Endothelial cell (in vitro differentiated cells): ENCODE measurements around the gene IL18R1. TPM values are rescaled to one million over a fixed set of nuclear protein-coding genes. Genes with fewer than 3 reads are reported as not detected.

ENCODE experiments used
- DNase-seq: peaks from one replicate; pipeline ENCODE4 v3.0.0; 2021; ENCODE audit warnings: low spot score
- H3K27ac Mint-ChIP-seq: one replicate; pipeline ENCODE4 v1.8.0; 2021; ENCODE audit warnings: mixed read lengths, inconsistent platforms; ENCODE audit not compliant: unreplicated experiment
- H3K27me3 Mint-ChIP-seq: one replicate; pipeline ENCODE4 v1.8.0; 2021; ENCODE audit warnings: mild to moderate bottlenecking, moderate library complexity, mixed read lengths, inconsistent platforms; ENCODE audit not compliant: unreplicated experiment
- H3K36me3 Mint-ChIP-seq: one replicate; pipeline ENCODE4 v1.8.0; 2021; ENCODE audit warnings: mild to moderate bottlenecking, low read depth, mixed read lengths, inconsistent platforms; ENCODE audit not compliant: unreplicated experiment
- H3K4me1 Mint-ChIP-seq: one replicate; pipeline ENCODE4 v1.8.0; 2021; ENCODE audit warnings: mild to moderate bottlenecking, mixed read lengths, inconsistent platforms; ENCODE audit not compliant: unreplicated experiment
- H3K4me3 Mint-ChIP-seq: one replicate; pipeline ENCODE4 v1.8.0; 2021; ENCODE audit warnings: mild to moderate bottlenecking, mixed read lengths, inconsistent platforms; ENCODE audit not compliant: unreplicated experiment
- H3K9me3 Mint-ChIP-seq: one replicate; pipeline ENCODE4 v1.8.0; 2021; ENCODE audit warnings: mixed read lengths, inconsistent platforms; ENCODE audit not compliant: unreplicated experiment
- total RNA-seq: library from RNA; stranded (reverse); fragmentation: NEBNext Ultra II Directional; extraction: Animal tissue kit (Norgen Biotek cat#: 25700); gene quantifications from one replicate; pipeline ENCODE4 v1.2.1, GENCODE V29; 2021; ENCODE audit not compliant: unreplicated experiment
- TF ChIP-seq, protein P1 (sequence below): fragments of 200-600 bp; sonication (generic); IDR thresholded peaks from one replicate; pipeline ENCODE4 v1.5.0; 2021; ENCODE audit warnings: antibody characterized with exemption; ENCODE audit not compliant: unreplicated experiment

The IL18R1 gene
- total RNA-seq, 1 donor from 2014 or later: 0.51 TPM

DNA sequence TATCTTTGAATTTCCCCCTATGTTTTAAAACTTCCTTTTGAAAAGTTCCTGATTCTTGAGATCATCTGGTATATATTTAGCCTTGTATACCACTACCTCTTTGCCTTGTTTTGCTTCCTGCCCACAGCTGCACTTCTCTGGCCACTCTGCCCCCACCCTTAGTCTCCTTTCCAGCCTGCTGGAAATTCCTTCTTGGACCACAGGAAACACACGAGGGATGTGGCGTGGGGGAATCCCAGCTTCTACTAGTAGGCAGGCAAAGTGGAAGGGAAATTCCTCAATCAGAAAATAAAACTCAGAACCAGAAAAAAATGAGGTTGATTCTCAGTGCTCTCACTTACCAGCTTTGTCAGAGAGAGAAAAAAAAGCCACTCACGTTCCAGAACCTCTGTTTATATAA is 80.7 kb downstream of the IL18R1 start:
- TF ChIP-seq, protein P1, sequence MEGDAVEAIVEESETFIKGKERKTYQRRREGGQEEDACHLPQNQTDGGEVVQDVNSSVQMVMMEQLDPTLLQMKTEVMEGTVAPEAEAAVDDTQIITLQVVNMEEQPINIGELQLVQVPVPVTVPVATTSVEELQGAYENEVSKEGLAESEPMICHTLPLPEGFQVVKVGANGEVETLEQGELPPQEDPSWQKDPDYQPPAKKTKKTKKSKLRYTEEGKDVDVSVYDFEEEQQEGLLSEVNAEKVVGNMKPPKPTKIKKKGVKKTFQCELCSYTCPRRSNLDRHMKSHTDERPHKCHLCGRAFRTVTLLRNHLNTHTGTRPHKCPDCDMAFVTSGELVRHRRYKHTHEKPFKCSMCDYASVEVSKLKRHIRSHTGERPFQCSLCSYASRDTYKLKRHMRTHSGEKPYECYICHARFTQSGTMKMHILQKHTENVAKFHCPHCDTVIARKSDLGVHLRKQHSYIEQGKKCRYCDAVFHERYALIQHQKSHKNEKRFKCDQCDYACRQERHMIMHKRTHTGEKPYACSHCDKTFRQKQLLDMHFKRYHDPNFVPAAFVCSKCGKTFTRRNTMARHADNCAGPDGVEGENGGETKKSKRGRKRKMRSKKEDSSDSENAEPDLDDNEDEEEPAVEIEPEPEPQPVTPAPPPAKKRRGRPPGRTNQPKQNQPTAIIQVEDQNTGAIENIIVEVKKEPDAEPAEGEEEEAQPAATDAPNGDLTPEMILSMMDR: no peak
- Mint-ChIP-seq H3K4me1 (peaks cover 6% of the 10 kb centered on the region), H3K27ac (peak overlapping the region; percentile 33), H3K9me3 (no peaks in the 10 kb centered on the region), H3K36me3 (no peaks in the 10 kb centered on the region), H3K27me3 (no peaks in the 10 kb centered on the region), H3K4me3 (no peak overlapping the region)
- DNase-seq: peak; percentile 27

- H3K9me3 Mint-ChIP-seq: no peaks in the 10 kb centered on the region
- H3K36me3 Mint-ChIP-seq: no peaks in the 10 kb centered on the region
- H3K4me3 Mint-ChIP-seq: no peak overlapping the region
- DNase-seq: no peak
- H3K27ac Mint-ChIP-seq: no peak overlapping the region
- no peaks in the 10 kb centered on the region for H3K27me3 Mint-ChIP-seq
- peaks cover 6% of the 10 kb centered on the region for H3K4me1 Mint-ChIP-seq
- TF ChIP-seq, protein P1: no peak
Observed at GRCh38 chr2:102437122-102437521, 81.5 kb downstream of the IL18R1 start.

DNA sequence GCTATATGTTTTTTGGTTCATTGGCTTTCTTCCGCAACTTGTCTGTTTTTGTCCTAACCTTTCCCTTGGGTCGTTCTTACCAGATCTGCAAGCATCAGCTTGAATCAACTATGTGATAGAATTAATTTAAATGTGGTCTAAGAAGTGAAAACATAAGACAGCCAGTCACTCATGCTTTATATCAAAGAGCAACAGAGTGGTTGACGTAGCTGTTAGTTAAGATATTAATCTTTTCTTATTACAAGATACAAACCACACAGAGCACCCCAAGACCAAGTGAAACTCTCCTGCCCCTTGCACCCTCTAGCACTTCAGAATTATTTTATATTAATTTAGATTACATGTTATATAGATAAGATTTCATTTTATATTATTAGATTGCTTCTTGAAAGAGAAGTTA is 82.5 kb downstream of the IL18R1 start:
- peaks cover 6% of the 10 kb centered on the region for H3K4me1 Mint-ChIP-seq
- no peaks in the 10 kb centered on the region for H3K27me3 Mint-ChIP-seq
- no peak overlapping the region for H3K4me3 Mint-ChIP-seq
- no peaks in the 10 kb centered on the region for H3K9me3 Mint-ChIP-seq
- no peaks in the 10 kb centered on the region for H3K36me3 Mint-ChIP-seq
- H3K27ac Mint-ChIP-seq: no peak overlapping the region
- TF ChIP-seq, protein P1: no peak
- no peak for DNase-seq

GRCh38 chr2:102438578-102438977 is 83.0 kb downstream of the IL18R1 start:
- Mint-ChIP-seq H3K4me1 (peaks cover 6% of the 10 kb centered on the region), H3K9me3 (no peaks in the 10 kb centered on the region), H3K4me3 (no peak overlapping the region), H3K36me3 (no peaks in the 10 kb centered on the region), H3K27me3 (no peaks in the 10 kb centered on the region), H3K27ac (no peak overlapping the region)
- no peak for DNase-seq
- TF ChIP-seq, protein P1: no peak

DNA sequence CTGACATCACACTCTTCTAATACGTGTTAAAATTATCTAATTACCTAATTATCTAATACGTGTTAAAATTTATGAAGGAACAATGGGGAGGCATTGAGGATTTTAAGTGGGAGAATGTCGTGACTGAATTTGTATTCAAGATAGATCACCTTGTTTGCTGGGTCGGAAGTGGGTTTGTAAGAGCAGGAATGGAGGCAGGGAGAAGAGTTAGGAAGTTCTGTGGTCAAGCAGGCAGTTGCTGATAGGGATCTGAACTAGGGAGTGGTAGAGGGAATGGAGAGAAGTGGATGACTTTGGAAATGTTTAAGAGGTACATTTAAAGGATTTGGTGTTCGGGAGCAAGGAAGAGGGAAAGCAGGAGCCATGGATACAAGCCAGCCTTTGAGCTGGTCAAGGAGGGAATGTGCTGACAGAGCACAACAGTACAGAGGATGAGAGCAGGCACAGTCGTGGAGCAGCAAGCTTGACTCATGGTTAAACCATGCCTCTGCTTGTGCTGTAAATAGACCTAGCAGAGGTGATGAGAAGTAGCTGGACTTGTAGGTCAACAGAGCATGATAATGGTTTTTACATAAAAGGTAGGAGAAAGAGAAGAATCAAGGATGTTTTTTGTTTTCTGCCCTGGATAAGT is 83.6 kb downstream of the IL18R1 start:
- Mint-ChIP-seq H3K9me3 (no peaks in the 10 kb centered on the region), H3K4me1 (peaks cover 6% of the 10 kb centered on the region), H3K27me3 (no peaks in the 10 kb centered on the region), H3K4me3 (no peak overlapping the region), H3K27ac (no peak overlapping the region), H3K36me3 (no peaks in the 10 kb centered on the region)
- DNase-seq: no peak
- TF ChIP-seq, protein P1: no peak
